Activated T-helper 1 cell treated with anti-CD3 and anti-CD28 coated beads, Interleukin-12 subunit alpha, Interleukin-12 subunit beta, Interleukin-2, Interleukin-4 antibody, amounts not matched to agents 30 ng/mL and 10 ng/mL and 1 ng/mL, durations not matched to agents 14 hours and 24 hours and 36 hours (primary cell): ENCODE results near the gene JARID2. TPM values are rescaled to one million over a fixed set of nuclear protein-coding genes. Genes with fewer than 3 reads are reported as not detected.

Source experiments
- DNase-seq: peaks from one replicate; pipeline ENCODE4 v3.0.0; 2021; ENCODE audit warnings: low spot score
- H3K27ac Mint-ChIP-seq: one replicate; pipeline ENCODE4 v1.8.0; 2021; ENCODE audit warnings: mild to moderate bottlenecking, mixed read lengths
- H3K27me3 Mint-ChIP-seq: one replicate; pipeline ENCODE4 v1.8.0; 2022; ENCODE audit warnings: mild to moderate bottlenecking, moderate library complexity, mixed read lengths; ENCODE audit not compliant: insufficient read depth
- H3K36me3 Mint-ChIP-seq: one replicate; pipeline ENCODE4 v1.8.0; 2021; ENCODE audit warnings: low read depth, mixed read lengths
- H3K4me1 Mint-ChIP-seq: one replicate; pipeline ENCODE4 v1.8.0; 2021; ENCODE audit warnings: low read depth, mixed read lengths
- H3K4me3 Mint-ChIP-seq: one replicate; pipeline ENCODE4 v1.8.0; 2021; ENCODE audit warnings: mild to moderate bottlenecking, moderate library complexity, mixed read lengths
- H3K9me3 Mint-ChIP-seq: one replicate; pipeline ENCODE4 v1.8.0; 2021; ENCODE audit warnings: mixed read lengths
- intact Hi-C: fragments of 100-400 bp; cut with micrococcal nuclease; formaldehyde crosslinking; loops from one replicate; pipeline ENCODE4 v1.15.1; 2024
- total RNA-seq: library from RNA; stranded (reverse); gene quantifications from 2 replicates; pipeline ENCODE4 v1.2.3, GENCODE V29; 2022

Gene JARID2
- total RNA-seq, result 60.5 and 62.5 TPM in 2 replicates

- Mint-ChIP-seq H3K27ac (peak within 1 kb of the TSS; percentile 96), H3K36me3 (peaks cover 13% of the 10 kb centered on the region), H3K4me1 (peaks cover 17% of the 10 kb centered on the region), H3K27me3 (no peaks in the 10 kb centered on the region), H3K4me3 (peak within 1 kb of the TSS; percentile 98), H3K9me3 (no peaks in the 10 kb centered on the region)
- intact Hi-C loops, result loop anchor here (1.0 to 10.0 kb wide), 17 partner anchors 61 to 1431 kb away; partner anchors contain the start of genes CD83 and MCUR1
- peak; percentile 92 for DNase-seq
Measured at GRCh38 chr6:15245361-15246216, at the start of gene JARID2. TSS of gene JARID2 (plus strand) at chr6:15246069. CDS start at chr6:15246540, 471 bp downstream.

- H3K9me3 Mint-ChIP-seq, result no peaks in the 10 kb centered on the region
- intact Hi-C loops, result no loop called here
- no peaks in the 10 kb centered on the region for H3K4me1 Mint-ChIP-seq
- H3K4me3 Mint-ChIP-seq, result no peak overlapping the region
- no peak for DNase-seq
- H3K27me3 Mint-ChIP-seq, result peaks cover 4% of the 10 kb centered on the region
- no peaks in the 10 kb centered on the region for H3K36me3 Mint-ChIP-seq
- no peak overlapping the region for H3K27ac Mint-ChIP-seq
Measured at GRCh38 chr6:15200087-15200486, 45.8 kb upstream of the JARID2 start.

- no peak for DNase-seq
- no peak overlapping the region for H3K4me3 Mint-ChIP-seq
- intact Hi-C loops, result no loop called here
- no peaks in the 10 kb centered on the region for H3K9me3 Mint-ChIP-seq
- peaks cover 4% of the 10 kb centered on the region for H3K27me3 Mint-ChIP-seq
- H3K27ac Mint-ChIP-seq, result no peak overlapping the region
- H3K36me3 Mint-ChIP-seq, result no peaks in the 10 kb centered on the region
- H3K4me1 Mint-ChIP-seq, result no peaks in the 10 kb centered on the region
Measured at GRCh38 chr6:15205321-15205720, 40.5 kb upstream of the JARID2 start.

- Mint-ChIP-seq H3K27me3 (peaks cover 2% of the 10 kb centered on the region), H3K36me3 (no peaks in the 10 kb centered on the region), H3K4me3 (no peak overlapping the region), H3K4me1 (no peaks in the 10 kb centered on the region), H3K27ac (no peak overlapping the region), H3K9me3 (no peaks in the 10 kb centered on the region)
- no peak for DNase-seq
- intact Hi-C loops, result no loop called here
Measured at GRCh38 chr6:15206887-15207286, 39.0 kb upstream of the JARID2 start.

- no peak for DNase-seq
- Mint-ChIP-seq H3K27ac (no peak overlapping the region), H3K4me3 (no peak overlapping the region), H3K36me3 (no peaks in the 10 kb centered on the region), H3K27me3 (no peaks in the 10 kb centered on the region), H3K4me1 (no peaks in the 10 kb centered on the region), H3K9me3 (no peaks in the 10 kb centered on the region)
- intact Hi-C loops, result no loop called here
Measured at GRCh38 chr6:15207923-15208322, 37.9 kb upstream of the JARID2 start.

- Mint-ChIP-seq H3K36me3 (peaks cover 1% of the 10 kb centered on the region), H3K4me3 (no peak overlapping the region), H3K27ac (no peak overlapping the region), H3K4me1 (no peaks in the 10 kb centered on the region), H3K27me3 (no peaks in the 10 kb centered on the region), H3K9me3 (no peaks in the 10 kb centered on the region)
- intact Hi-C loops, result no loop called here
- DNase-seq, result no peak
Measured at GRCh38 chr6:15213838-15214400, 31.9 kb upstream of the JARID2 start.

GRCh38 chr6:15218401-15218800 lies 27.5 kb upstream of the JARID2 start:
- DNase-seq, result no peak
- Mint-ChIP-seq H3K4me3 (no peak overlapping the region), H3K36me3 (peaks cover 1% of the 10 kb centered on the region), H3K9me3 (no peaks in the 10 kb centered on the region), H3K27me3 (no peaks in the 10 kb centered on the region), H3K4me1 (no peaks in the 10 kb centered on the region), H3K27ac (no peak overlapping the region)
- intact Hi-C loops, result no loop called here

GRCh38 chr6:15220062-15220461 lies 25.8 kb upstream of the JARID2 start:
- intact Hi-C loops, result no loop called here
- peaks cover 2% of the 10 kb centered on the region for H3K27me3 Mint-ChIP-seq
- no peaks in the 10 kb centered on the region for H3K9me3 Mint-ChIP-seq
- H3K27ac Mint-ChIP-seq, result no peak overlapping the region
- no peaks in the 10 kb centered on the region for H3K4me1 Mint-ChIP-seq
- no peak for DNase-seq
- H3K4me3 Mint-ChIP-seq, result no peak overlapping the region
- H3K36me3 Mint-ChIP-seq, result no peaks in the 10 kb centered on the region

GRCh38 chr6:15227827-15228318 lies 18.0 kb upstream of the JARID2 start:
- intact Hi-C loops, result no loop called here
- no peaks in the 10 kb centered on the region for H3K36me3 Mint-ChIP-seq
- no peak for DNase-seq

GRCh38 chr6:15230827-15231226 lies 15.0 kb upstream of the JARID2 start:
- Mint-ChIP-seq H3K36me3 (no peaks in the 10 kb centered on the region), H3K27me3 (no peaks in the 10 kb centered on the region), H3K4me1 (no peaks in the 10 kb centered on the region), H3K9me3 (no peaks in the 10 kb centered on the region), H3K4me3 (no peak overlapping the region), H3K27ac (no peak overlapping the region)
- no peak for DNase-seq
- intact Hi-C loops, result no loop called here

More at GRCh38 chr6:15227827-15228318, 18.0 kb upstream of the JARID2 start:
- no peaks in the 10 kb centered on the region for H3K9me3 Mint-ChIP-seq
- no peak overlapping the region for H3K27ac Mint-ChIP-seq
- H3K4me3 Mint-ChIP-seq, result no peak overlapping the region
- H3K4me1 Mint-ChIP-seq, result no peaks in the 10 kb centered on the region
- H3K27me3 Mint-ChIP-seq, result peaks cover 2% of the 10 kb centered on the region

GRCh38 chr6:15232836-15233510 lies 12.9 kb upstream of the JARID2 start:
- H3K36me3 Mint-ChIP-seq, result no peaks in the 10 kb centered on the region
- no peaks in the 10 kb centered on the region for H3K27me3 Mint-ChIP-seq
- intact Hi-C loops, result no loop called here
- DNase-seq, result no peak
- H3K9me3 Mint-ChIP-seq, result no peaks in the 10 kb centered on the region
- H3K4me1 Mint-ChIP-seq, result no peaks in the 10 kb centered on the region
- H3K4me3 Mint-ChIP-seq, result no peak overlapping the region
- H3K27ac Mint-ChIP-seq, result no peak overlapping the region

- Mint-ChIP-seq H3K27ac (no peak overlapping the region), H3K27me3 (no peaks in the 10 kb centered on the region), H3K36me3 (no peaks in the 10 kb centered on the region), H3K9me3 (no peaks in the 10 kb centered on the region), H3K4me3 (no peak overlapping the region), H3K4me1 (no peaks in the 10 kb centered on the region)
- intact Hi-C loops, result no loop called here
- DNase-seq, result no peak
Measured at GRCh38 chr6:15234068-15234758, 11.7 kb upstream of the JARID2 start.
